OCI-LY1 (cell line): ENCODE data around the gene VAT1.

Experiments
- H2AFZ ChIP-seq: fragments of 200-600 bp; sonication (generic), shearing (Covaris generic); 2 replicates; pipeline ENCODE4 v1.6.0; 2014; ENCODE audit warnings: antibody characterized with exemption, mild to moderate bottlenecking, low read length
- H3F3A ChIP-seq: fragments of 200-600 bp; sonication (generic), shearing (Covaris generic); 2 replicates; pipeline ENCODE4 v1.6.0; 2014; ENCODE audit warnings: mild to moderate bottlenecking, antibody characterized with exemption, low read length, moderate library complexity; ENCODE audit not compliant: insufficient read depth
- H3K27ac ChIP-seq: fragments of 200-600 bp; sonication (generic); 2 replicates; pipeline ENCODE4 v1.5.1; 2014; ENCODE audit warnings: low read length, mixed run types, mild to moderate bottlenecking, low read depth; ENCODE audit not compliant: poor library complexity, severe bottlenecking
- H3K27me3 ChIP-seq: fragments of 200-600 bp; sonication (generic); 2 replicates; pipeline ENCODE4 v1.6.0; 2014; ENCODE audit warnings: antibody characterized with exemption, mild to moderate bottlenecking, low read length, moderate library complexity; ENCODE audit not compliant: insufficient read depth
- H3K36me3 ChIP-seq: fragments of 200-600 bp; sonication (generic); 2 replicates; pipeline ENCODE4 v1.6.1; 2014; ENCODE audit warnings: mild to moderate bottlenecking, antibody characterized with exemption, low read length, moderate library complexity, mixed read lengths; ENCODE audit not compliant: insufficient read depth
- H3K4me1 ChIP-seq: fragments of 200-600 bp; sonication (generic); 2 replicates; pipeline ENCODE4 v1.5.1; 2014; ENCODE audit warnings: mild to moderate bottlenecking, low read length, moderate library complexity; ENCODE audit not compliant: insufficient read depth, severe bottlenecking
- H3K4me2 ChIP-seq: fragments of 200-600 bp; sonication (generic), shearing (Covaris generic); 2 replicates; pipeline ENCODE4 v1.6.1; 2014; ENCODE audit warnings: low read length
- H3K4me3 ChIP-seq: fragments of 200-600 bp; sonication (generic); 2 replicates; pipeline ENCODE4 v1.5.1; 2014; ENCODE audit warnings: low read length, low read depth, mild to moderate bottlenecking, mixed read lengths; ENCODE audit not compliant: poor library complexity, severe bottlenecking
- H3K79me2 ChIP-seq: fragments of 200-600 bp; shearing (Covaris generic); 2 replicates; pipeline ENCODE4 v1.6.1; 2016; ENCODE audit warnings: mixed run types, low read length, mixed read lengths; ENCODE audit not compliant: insufficient read depth
- H3K9ac ChIP-seq: fragments of 200-600 bp; sonication (generic), shearing (Covaris generic); 2 replicates; pipeline ENCODE4 v1.6.1; 2014; ENCODE audit warnings: mild to moderate bottlenecking, low read length, mixed read lengths
- H3K9me2 ChIP-seq: fragments of 200-600 bp; sonication (generic), shearing (Covaris generic); 2 replicates; pipeline ENCODE4 v1.6.1; 2014; ENCODE audit warnings: low read depth, mild to moderate bottlenecking, low read length, mixed read lengths
- H3K9me3 ChIP-seq: fragments of 200-600 bp; shearing (Covaris generic); 2 replicates; pipeline ENCODE4 v1.6.1; 2014; ENCODE audit warnings: low read length, mixed read lengths
- H4K20me1 ChIP-seq: fragments of 200-600 bp; sonication (generic), shearing (Covaris generic); 2 replicates; pipeline ENCODE4 v1.6.0; 2016; ENCODE audit warnings: mild to moderate bottlenecking, low read length; ENCODE audit not compliant: insufficient read depth
- CTCF ChIP-seq: fragments of 200-600 bp; sonication (generic), shearing (Covaris generic); IDR thresholded peaks from 2 replicates; pipeline ENCODE4 v1.5.1; 2017; ENCODE audit warnings: mild to moderate bottlenecking, antibody characterized with exemption, low read length, moderate library complexity, mixed read lengths
- EZH2 ChIP-seq: fragments of 200-600 bp; sonication (generic), shearing (Covaris generic); IDR thresholded peaks from 2 replicates; pipeline ENCODE4 v1.8.0; 2017; ENCODE audit warnings: borderline replicate concordance, mixed run types, mild to moderate bottlenecking, antibody characterized with exemption, low read length, moderate library complexity, mixed read lengths

The VAT1 gene

GRCh38 chr17:43039646-43040045 lies 17.5 kb upstream of the VAT1 start:
- Histone ChIP-seq H3K36me3 (peaks cover 19% of the 10 kb centered on the region; the same call in 1 of the 2 replicates), H3K9me2 (no peaks in the 10 kb centered on the region), H3K9ac (no peak overlapping the region), H3K4me3 (no peak overlapping the region), H3K27me3 (no peaks in the 10 kb centered on the region), H4K20me1 (no peaks in the 10 kb centered on the region), H3K79me2 (no peaks in the 10 kb centered on the region), H3K27ac (no peak overlapping the region), H3K9me3 (no peaks in the 10 kb centered on the region), H2AFZ (no peak overlapping the region), H3F3A (no peaks in the 10 kb centered on the region), H3K4me2 (no peak overlapping the region), H3K4me1 (no peaks in the 10 kb centered on the region)
- no peak for TF ChIP-seq EZH2

GRCh38 chr17:43034894-43035293 lies 12.7 kb upstream of the VAT1 start:
- no peaks in the 10 kb centered on the region for H3K36me3 ChIP-seq
- H2AFZ ChIP-seq, result no peak overlapping the region
- TF ChIP-seq EZH2, result no peak
- TF ChIP-seq CTCF, result no peak
- no peak overlapping the region for H3K4me2 ChIP-seq
- H3K79me2 ChIP-seq, result no peaks in the 10 kb centered on the region
- H3K9ac ChIP-seq, result no peak overlapping the region
- no peak overlapping the region for H3K27ac ChIP-seq
- no peaks in the 10 kb centered on the region for H3K27me3 ChIP-seq
- no peaks in the 10 kb centered on the region for H3K9me2 ChIP-seq
- no peak overlapping the region for H3K4me3 ChIP-seq
- no peaks in the 10 kb centered on the region for H3K9me3 ChIP-seq
- no peaks in the 10 kb centered on the region for H3F3A ChIP-seq
- H4K20me1 ChIP-seq, result no peaks in the 10 kb centered on the region
- no peaks in the 10 kb centered on the region for H3K4me1 ChIP-seq

GRCh38 chr17:43033948-43034881 lies 12.0 kb upstream of the VAT1 start:
- Histone ChIP-seq H3F3A (no peaks in the 10 kb centered on the region), H3K9me2 (no peaks in the 10 kb centered on the region), H3K9me3 (no peaks in the 10 kb centered on the region), H3K79me2 (no peaks in the 10 kb centered on the region), H3K4me1 (no peaks in the 10 kb centered on the region), H2AFZ (no peak overlapping the region), H3K36me3 (no peaks in the 10 kb centered on the region), H3K4me3 (no peak overlapping the region), H3K9ac (no peak overlapping the region), H3K4me2 (no peak overlapping the region), H4K20me1 (no peaks in the 10 kb centered on the region), H3K27ac (no peak overlapping the region), H3K27me3 (no peaks in the 10 kb centered on the region)
- TF ChIP-seq EZH2 (no peak), CTCF (no peak)
